SKM-1 (cell line): ENCODE results near the gene LRBA.

ENCODE experiments used
- DNase-seq: peaks from one replicate; lab custom pipeline; 2025; ENCODE audit not compliant: unreplicated experiment; lab: John Stamatoyannopoulos, UW

LRBA gene

DNA sequence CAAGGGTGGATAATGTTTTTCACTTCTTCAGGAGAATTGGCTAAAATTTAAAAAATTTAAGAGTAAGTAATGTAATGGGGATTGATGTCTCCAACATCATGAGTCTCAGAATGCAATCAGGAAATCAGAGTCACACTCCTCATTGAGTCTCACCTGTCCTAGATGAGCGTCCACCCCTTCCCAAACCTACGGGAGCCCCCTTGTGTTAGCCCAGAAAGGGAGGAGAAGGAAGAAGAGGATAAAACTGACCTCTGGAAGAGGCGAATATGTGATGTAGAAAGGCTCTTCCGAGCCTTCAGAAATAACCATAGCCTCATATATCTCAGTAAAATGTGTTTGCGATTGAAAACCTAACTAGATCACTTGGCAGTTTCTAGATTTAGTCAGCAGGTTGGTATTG, 779.8 kb downstream of the LRBA start:
- DNase-seq, result no peak

DNA sequence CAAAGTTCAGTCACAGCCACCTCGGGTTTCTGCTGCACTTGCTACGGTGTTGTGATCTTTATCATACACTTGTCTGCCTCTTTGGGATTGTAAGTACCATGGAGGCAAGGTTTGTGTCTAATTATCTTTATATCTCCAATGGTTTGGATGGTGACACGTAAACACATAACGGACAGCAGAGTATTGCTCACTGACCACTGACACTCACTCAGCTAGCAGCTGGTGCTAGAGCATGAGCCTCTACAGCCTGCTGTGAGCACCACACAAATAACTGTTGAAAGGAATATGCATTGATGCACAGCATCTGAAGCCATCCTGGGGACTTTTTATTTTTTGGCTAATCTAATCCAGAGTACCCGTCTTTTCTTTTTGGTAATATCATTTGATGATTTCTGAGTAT, 780.8 kb downstream of the LRBA start:
- DNase-seq, result no peak

DNA sequence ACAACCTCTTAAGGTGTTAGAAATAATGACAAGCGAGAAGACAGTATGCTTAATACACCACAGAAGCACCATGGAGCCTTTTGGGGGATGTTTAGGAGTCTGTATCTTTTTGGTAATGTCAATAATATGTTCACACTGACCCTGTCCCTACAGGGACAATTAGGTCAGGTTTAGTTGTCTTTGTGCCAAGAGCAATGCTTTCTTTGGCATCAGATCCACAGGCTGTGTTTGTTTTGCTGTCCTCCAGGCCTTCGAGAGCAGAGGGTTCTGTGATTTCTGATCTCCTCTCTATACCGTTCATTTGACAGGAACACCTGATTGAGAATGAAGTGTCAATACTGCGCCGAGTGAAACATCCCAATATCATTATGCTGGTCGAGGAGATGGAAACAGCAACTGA, 783.1 kb downstream of the LRBA start:
- DNase-seq, result no peak

DNA sequence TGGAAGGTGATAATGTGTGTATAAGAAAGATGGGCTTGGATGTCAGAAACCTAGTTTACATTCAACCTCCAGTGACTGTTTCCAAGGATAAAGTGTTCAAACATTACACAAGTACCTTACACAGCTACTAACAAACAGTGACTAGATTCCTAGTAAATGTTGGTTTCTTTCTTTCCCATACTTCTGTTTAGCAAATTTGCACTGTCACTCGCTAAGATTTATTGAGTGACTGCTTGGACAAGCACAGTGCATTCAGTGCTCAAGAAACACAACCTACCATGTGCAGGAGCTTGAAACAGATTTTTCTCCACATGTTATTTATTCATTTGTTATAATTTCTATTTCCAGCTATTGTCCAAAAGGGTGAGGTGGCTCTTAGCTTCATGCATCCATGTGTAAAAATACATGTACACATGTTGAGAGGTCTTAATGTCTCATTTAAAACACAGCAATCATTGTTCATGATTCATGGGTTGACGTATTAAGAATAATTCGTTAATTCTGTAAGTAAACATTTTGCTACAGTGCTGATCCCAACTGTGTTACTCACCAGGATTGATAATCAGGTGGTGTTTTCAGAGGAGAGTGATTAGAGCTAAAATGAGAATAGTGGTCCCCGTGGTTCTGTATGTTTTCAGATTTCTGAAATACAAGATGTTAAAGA, 783.8 kb downstream of the LRBA start:
- no peak for DNase-seq

DNA sequence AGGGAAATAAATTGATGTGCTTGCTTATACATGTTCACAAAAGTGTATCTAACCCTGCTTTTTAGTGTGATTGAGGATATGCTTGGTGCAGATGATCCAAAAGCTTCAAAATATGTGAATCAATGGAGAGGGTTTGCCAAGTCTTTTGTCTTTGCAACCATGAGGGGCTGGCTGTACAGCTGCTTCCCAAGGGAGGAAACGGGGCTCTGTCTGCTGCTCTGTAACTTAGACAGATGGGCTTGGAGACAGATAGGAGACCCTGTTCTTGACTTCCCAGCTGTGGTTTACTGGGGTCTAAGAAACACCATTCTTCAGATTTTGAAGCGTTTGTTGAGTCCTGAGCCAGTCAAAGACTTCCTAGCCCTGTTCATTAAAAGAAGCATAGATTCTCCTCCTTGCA, 784.5 kb downstream of the LRBA start:
- no peak for DNase-seq

DNA sequence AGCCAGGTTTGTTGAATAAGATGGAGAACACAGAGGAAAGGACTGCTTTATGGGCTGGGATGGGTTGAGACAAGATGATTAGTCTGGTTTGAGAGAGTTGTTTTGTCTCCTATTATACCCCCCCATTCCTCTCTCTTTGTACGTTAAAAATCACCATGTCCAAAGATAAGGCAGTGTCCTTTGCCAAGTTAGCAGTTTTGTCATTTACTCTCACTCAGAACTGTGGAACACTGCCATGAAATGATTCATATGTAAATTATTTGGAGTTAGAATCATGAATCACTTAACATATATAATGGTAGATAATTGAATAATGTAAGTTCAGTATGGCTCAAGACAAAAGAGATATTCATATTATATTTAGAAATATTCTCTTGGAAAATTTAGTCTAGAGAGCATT, 785.6 kb downstream of the LRBA start:
- no peak for DNase-seq

DNA sequence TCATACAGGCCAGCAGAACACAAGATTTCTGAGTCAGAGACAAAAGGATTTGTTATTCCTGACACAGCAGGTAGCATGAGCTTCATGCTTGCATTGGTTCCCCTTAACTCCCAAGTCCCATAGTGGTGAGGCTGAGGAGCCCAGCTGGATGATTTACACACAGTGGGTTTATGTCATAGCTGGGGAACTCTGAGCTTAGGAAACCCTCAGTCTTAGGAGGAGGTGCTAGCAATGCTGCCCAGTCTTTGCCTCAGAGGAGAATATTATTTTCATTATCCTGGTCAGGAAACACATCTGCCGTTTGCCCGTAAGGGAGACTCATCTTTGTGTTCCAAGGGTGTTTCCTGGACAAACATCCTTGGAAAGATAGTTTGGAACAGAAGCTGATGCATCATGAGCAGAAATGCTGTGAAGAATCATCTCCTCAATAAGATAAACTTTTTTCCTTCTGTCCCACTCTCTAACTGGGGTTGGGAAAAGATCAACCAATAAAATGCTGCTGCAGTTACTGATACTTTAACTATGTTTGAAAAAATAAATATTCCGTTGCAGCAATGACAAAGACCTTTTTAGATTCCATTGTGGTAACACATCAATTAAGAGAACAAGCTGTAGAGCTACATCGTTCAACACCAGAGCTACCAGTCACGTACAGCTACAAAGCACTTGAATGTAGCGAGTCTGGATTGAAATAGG, 790.0 kb downstream of the LRBA start:
- DNase-seq, result no peak

DNA sequence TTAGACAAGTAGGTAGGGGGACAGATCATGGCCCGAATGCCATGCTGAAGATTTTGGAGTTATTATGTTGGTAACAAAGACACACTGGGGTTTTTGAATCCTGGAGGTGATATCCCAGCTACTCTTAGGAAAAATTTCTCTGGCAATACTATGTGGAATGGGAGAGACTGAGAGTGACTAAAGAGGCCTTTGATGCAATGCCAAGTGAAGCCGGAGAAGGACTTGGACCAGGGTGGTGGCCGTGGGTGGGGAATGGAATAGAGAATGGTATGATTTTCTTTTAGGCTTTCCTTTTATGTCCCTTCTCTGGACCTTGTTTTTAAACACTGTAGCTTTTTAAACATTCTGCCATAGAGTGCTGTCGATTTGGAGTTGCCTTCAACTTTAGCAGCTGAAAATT, 795.2 kb downstream of the LRBA start:
- DNase-seq, result no peak

DNA sequence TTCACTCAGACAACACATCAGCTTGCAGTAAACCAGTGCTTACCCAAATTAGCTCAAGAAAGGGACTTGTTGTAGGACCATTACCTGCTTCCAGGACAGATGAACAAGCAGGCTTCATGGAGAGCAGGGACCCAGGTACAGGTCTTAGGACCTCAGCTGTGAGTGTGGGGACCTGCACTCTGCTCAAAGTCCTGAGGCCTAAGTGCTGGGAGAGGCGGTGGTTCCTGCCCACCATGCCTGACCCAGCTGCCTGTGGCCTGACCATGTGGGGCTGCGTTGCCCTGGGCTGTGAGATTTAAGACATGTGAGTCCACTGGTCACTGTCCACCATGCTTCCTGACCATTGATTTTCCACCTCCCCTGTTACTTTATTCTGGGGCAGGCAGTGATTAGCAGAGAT, 796.6 kb downstream of the LRBA start:
- no peak for DNase-seq

DNA sequence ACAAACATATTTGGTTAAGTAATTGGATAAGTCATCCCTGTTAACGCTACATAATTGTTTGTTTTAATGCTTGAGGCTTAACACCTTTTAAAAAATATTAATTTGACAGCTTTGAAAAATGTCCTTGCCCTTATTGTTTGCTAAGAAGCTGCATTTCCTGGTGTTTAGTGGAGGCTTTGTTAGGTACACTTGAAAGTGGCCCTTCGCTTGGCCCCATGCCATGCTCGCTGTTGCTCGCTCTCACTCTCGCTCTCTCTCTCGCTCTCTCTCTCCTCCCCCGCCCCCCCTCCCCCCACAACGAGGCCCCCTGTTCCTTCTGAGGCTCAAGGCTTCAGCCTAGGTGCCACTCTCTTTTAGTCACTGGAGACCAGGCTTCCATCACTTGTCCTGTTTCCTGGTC, 797.3 kb downstream of the LRBA start:
- no peak for DNase-seq

DNA sequence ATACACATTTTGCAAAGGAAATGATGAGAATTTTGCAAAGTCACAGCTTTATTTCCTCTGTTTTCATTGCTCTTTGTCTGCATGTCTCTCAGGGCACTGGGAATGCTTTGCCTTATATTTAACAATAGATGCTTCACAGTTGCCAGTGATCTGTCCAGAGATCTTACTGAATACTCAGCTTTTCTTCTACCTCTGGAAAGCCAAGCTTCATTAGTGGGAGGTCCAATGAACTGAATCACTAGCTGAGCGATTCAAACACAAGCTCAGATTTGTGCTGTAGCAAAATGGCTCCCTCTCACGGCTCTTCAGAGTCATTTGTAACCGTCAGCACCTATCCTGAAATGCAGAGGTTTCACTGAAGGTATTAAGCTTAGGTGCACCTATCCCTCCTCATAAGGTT, 797.9 kb downstream of the LRBA start:
- DNase-seq, result no peak

DNA sequence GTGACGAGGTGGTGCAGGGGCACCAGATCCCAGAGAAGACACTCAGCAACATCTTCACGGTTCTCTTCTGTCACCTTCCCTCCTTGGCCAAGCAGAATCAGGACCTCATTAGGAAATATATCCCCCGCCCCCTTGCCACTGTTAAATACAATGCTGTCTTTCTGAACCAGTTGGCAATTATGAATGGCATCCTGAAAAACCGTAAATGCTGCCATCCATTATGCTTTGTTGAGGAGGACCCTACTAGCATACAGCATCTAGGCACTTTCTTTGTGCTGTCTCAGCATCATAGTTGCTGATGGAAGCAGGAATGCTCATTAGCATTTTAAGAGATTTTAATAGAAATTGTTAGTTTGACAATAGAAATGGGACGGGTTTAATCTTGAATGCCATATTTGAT, 798.4 kb downstream of the LRBA start:
- no peak for DNase-seq

DNA sequence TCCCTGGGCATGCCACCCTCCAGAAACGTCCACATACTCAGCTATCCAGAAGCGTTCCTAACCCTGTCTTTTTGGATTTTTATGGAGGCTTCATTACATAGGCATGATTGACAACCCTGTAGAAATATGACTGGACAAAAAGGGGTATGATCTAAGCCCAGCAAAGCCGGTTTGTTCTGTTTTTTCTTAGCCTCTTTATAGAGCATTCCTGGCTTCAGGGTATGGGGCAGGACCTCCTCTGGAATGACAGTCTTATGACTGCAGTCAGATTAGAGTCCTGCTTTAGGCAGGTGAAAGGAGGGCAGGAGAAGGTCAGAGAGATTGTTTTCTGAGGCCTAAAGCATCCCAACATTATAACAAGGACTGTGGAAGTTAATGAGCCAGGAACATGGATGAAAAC, 799.5 kb downstream of the LRBA start:
- no peak for DNase-seq
